SK-N-SH (cell line): Measurements from ENCODE around the gene MDK. TPM values are rescaled to one million over a fixed set of nuclear protein-coding genes. Genes with fewer than 3 reads are reported as not detected.

Experiments used
- CTCF ChIA-PET: fragments of 300-600, 350-600 bp; formaldehyde crosslinking; extraction: SDS; loops from one replicate; lab custom pipeline; 2021; lab: Yijun Ruan, JAX
- POLR2A ChIA-PET: fragments of 350-600 bp; sonication (Branson Sonifier 250); formaldehyde crosslinking; extraction: SDS; loops from one replicate; lab custom pipeline; 2020; ENCODE audit warnings: antibody characterized with exemption, inconsistent platforms; lab: Yijun Ruan, JAX
- DNase-seq: peaks from one replicate; pipeline ENCODE4 v3.0.0; 2012
- H2AFZ ChIP-seq: fragments of 200-600 bp; sonication (generic); 2 replicates; pipeline ENCODE4 v1.8.1; 2016; ENCODE audit warnings: antibody characterized with exemption, mild to moderate bottlenecking, low read depth
- H3F3A ChIP-seq: fragments of 200-600 bp; sonication (generic); replicated peaks from 2 replicates; pipeline ENCODE3; 2016; ENCODE audit warnings: antibody characterized with exemption, mild to moderate bottlenecking; ENCODE audit not compliant: insufficient read depth
- H3K27ac ChIP-seq, 2 experiments: fragments of 200-500 bp in 1 of 2; fragments of 200-600 bp in 1 of 2; sonication (Bioruptor generic) in 1 of 2; sonication (generic), shearing (Covaris generic) in 1 of 2; 2 replicates each; pipeline versions ENCODE4 v1.5.1 to v1.6.1; 2014 to 2016; ENCODE audit warnings: low read depth in 2 of 2, inconsistent platforms in 1 of 2, low read length in 1 of 2, mild to moderate bottlenecking in 1 of 2, mixed read lengths in 1 of 2
- H3K27me3 ChIP-seq: fragments of 200-600 bp; sonication (generic), shearing (Covaris generic); 2 replicates; pipeline ENCODE4 v1.6.1; 2016; ENCODE audit warnings: mixed run types; ENCODE audit not compliant: insufficient read depth
- H3K36me3 ChIP-seq, 2 experiments: fragments of 200-500 bp in 1 of 2; fragments of 200-600 bp in 1 of 2; sonication (Bioruptor generic) in 1 of 2; sonication (generic) in 1 of 2; replicated peaks in 1 of 2; 2 replicates each; pipeline versions ENCODE3 to v1.5.1; 2014 to 2016; ENCODE audit warnings: low read length in 1 of 2, mild to moderate bottlenecking in 1 of 2; ENCODE audit not compliant: insufficient read depth in 2 of 2, control insufficient read depth in 1 of 2
- H3K4me1 ChIP-seq, 2 experiments: fragments of 200-500 bp in 1 of 2; fragments of 200-600 bp in 1 of 2; sonication (Bioruptor generic) in 1 of 2; sonication (generic), shearing (Covaris generic) in 1 of 2; 2 replicates each; pipeline versions ENCODE4 v1.5.1 to v1.6.1; 2014 to 2016; ENCODE audit warnings: low read depth in 1 of 2, low read length in 1 of 2, mixed run types in 1 of 2; ENCODE audit not compliant: insufficient read depth in 2 of 2, control insufficient read depth in 1 of 2
- H3K4me2 ChIP-seq: fragments of 200-600 bp; sonication (generic), shearing (Covaris generic); 2 replicates; pipeline ENCODE4 v1.6.1; 2017; ENCODE audit warnings: mixed run types
- H3K4me3 ChIP-seq, 2 experiments: fragments of 200-500 bp in 1 of 2; fragments of 200-600 bp in 1 of 2; sonication (Bioruptor generic) in 1 of 2; sonication (generic), shearing (Covaris generic) in 1 of 2; 2 replicates each; pipeline versions ENCODE4 v1.5.1 to v1.8.1; 2014 to 2016; ENCODE audit warnings: low read depth in 2 of 2, inconsistent platforms in 1 of 2, low read length in 1 of 2, mild to moderate bottlenecking in 1 of 2, mixed read lengths in 1 of 2, moderate library complexity in 1 of 2
- H3K79me2 ChIP-seq: fragments of 200-600 bp; sonication (generic); 2 replicates; pipeline ENCODE4 v1.8.1; 2017; ENCODE audit warnings: mild to moderate bottlenecking; ENCODE audit not compliant: insufficient read depth
- H3K9ac ChIP-seq: fragments of 200-600 bp; sonication (generic); 2 replicates; pipeline ENCODE4 v1.6.1; 2017; ENCODE audit warnings: mixed run types
- H3K9me2 ChIP-seq: fragments of 200-600 bp; sonication (generic); 2 replicates; pipeline ENCODE4 v1.6.1; 2017; ENCODE audit warnings: mixed run types
- H3K9me3 ChIP-seq: fragments of 200-600 bp; sonication (generic); 2 replicates; pipeline ENCODE4 v1.6.1; 2017; ENCODE audit warnings: mixed run types, mild to moderate bottlenecking, moderate library complexity
- H4K20me1 ChIP-seq: fragments of 200-600 bp; sonication (generic); 2 replicates; pipeline ENCODE4 v1.6.1; 2017; ENCODE audit warnings: mild to moderate bottlenecking, mixed run types; ENCODE audit not compliant: insufficient read depth
- CHD2 ChIP-seq: fragments of 150-350 bp; IDR thresholded peaks from 2 replicates; pipeline ENCODE4 v1.6.1; 2018; ENCODE audit warnings: low read length; ENCODE audit not compliant: partially characterized antibody
- CTCF ChIP-seq: fragments of 200-600 bp; sonication (generic); IDR thresholded peaks from 2 replicates; pipeline ENCODE4 v1.6.1; 2017; ENCODE audit warnings: antibody characterized with exemption, mild to moderate bottlenecking, moderate library complexity
- ELF1 ChIP-seq: IDR thresholded peaks from 2 replicates; pipeline ENCODE4 v1.4.0; 2012
- EP300 ChIP-seq, 2 experiments: IDR thresholded peaks; 2 replicates each; pipeline versions ENCODE4 v1.4.0 to v1.6.1; 2012; ENCODE audit warnings: borderline replicate concordance in 1 of 2, low read depth in 1 of 2, low read length in 1 of 2
- FOSL2 ChIP-seq: IDR thresholded peaks from 2 replicates; pipeline ENCODE4 v1.4.0; 2012; ENCODE audit warnings: low read depth, mild to moderate bottlenecking, moderate library complexity, borderline replicate concordance
- FOXJ3 ChIP-seq: sonication (generic); formaldehyde crosslinking; IDR thresholded peaks from 2 replicates; pipeline ENCODE4 v1.5.1; 2020; ENCODE audit warnings: mild to moderate bottlenecking, missing genetic modification reagents
- FOXM1 ChIP-seq: IDR thresholded peaks from 2 replicates; pipeline ENCODE4 v1.4.0; 2012; ENCODE audit warnings: low read depth, mild to moderate bottlenecking
- MAX ChIP-seq: IDR thresholded peaks from 2 replicates; pipeline ENCODE4 v1.4.0; 2012; ENCODE audit warnings: low read depth
- MXI1 ChIP-seq: IDR thresholded peaks from 2 replicates; pipeline ENCODE4 v1.6.1; 2012; ENCODE audit warnings: mild to moderate bottlenecking, low read depth, low read length, improper control_type of control experiment
- NRF1 ChIP-seq: IDR thresholded peaks from 2 replicates; pipeline ENCODE4 v1.6.1; 2012; ENCODE audit warnings: low read depth, mild to moderate bottlenecking, low read length
- RAD21 ChIP-seq: IDR thresholded peaks from 2 replicates; pipeline ENCODE4 v1.6.1; 2012; ENCODE audit warnings: mild to moderate bottlenecking, low read length
- RCOR1 ChIP-seq: fragments of 150-350 bp; IDR thresholded peaks from 2 replicates; pipeline ENCODE4 v1.6.1; 2017; ENCODE audit warnings: antibody characterized with exemption, low read length
- REST ChIP-seq: IDR thresholded peaks from 2 replicates; pipeline ENCODE4 v1.6.1; 2012; ENCODE audit warnings: mild to moderate bottlenecking, low read depth, low read length, moderate library complexity
- RFX5 ChIP-seq: IDR thresholded peaks from 2 replicates; pipeline ENCODE4 v1.6.1; 2012; ENCODE audit warnings: mild to moderate bottlenecking, improper control_type of control experiment, low read length
- RXRA ChIP-seq: IDR thresholded peaks from 2 replicates; pipeline ENCODE4 v1.4.0; 2012; ENCODE audit warnings: low read depth, mild to moderate bottlenecking, borderline replicate concordance
- SMC3 ChIP-seq: IDR thresholded peaks from 2 replicates; pipeline ENCODE4 v1.6.1; 2012; ENCODE audit warnings: low read depth, low read length, improper control_type of control experiment
- TAF1 ChIP-seq: IDR thresholded peaks from 2 replicates; pipeline ENCODE4 v1.6.1; 2012; ENCODE audit warnings: low read depth, mild to moderate bottlenecking, low read length, moderate library complexity, borderline replicate concordance
- TCF12 ChIP-seq: IDR thresholded peaks from 2 replicates; pipeline ENCODE4 v1.4.0; 2012
- TEAD4 ChIP-seq: IDR thresholded peaks from 2 replicates; pipeline ENCODE4 v1.4.0; 2012; ENCODE audit warnings: mild to moderate bottlenecking, borderline replicate concordance; ENCODE audit not compliant: insufficient read depth
- USF1 ChIP-seq: IDR thresholded peaks from 2 replicates; pipeline ENCODE4 v1.4.0; 2012; ENCODE audit warnings: low read depth, borderline replicate concordance
- YY1 ChIP-seq: IDR thresholded peaks from 2 replicates; pipeline ENCODE4 v1.4.0; 2012; ENCODE audit warnings: low read depth, mild to moderate bottlenecking
- WGBS: methylation state at CpG from one replicate; pipeline ENCODE4 v1.1.6; 2017; ENCODE audit warnings: low lambda C conversion rate; 5-methylcytosine and 5-hydroxymethylcytosine counted together
- polyA plus RNA-seq, 3 experiments: library from polyadenylated mRNA; depleted of rRNA; stranded (reverse); fragments of >200 nt; gene quantifications; 2 replicates each; pipeline ENCODE4 v1.2.3, GENCODE V29; 2012

MDK gene
- polyA plus RNA-seq, 1 of the 3 experiments (the other 2 are of a cell fraction) = 2,395 TPM

- Histone ChIP-seq H3K27ac (peak overlapping the region; percentile 15 to 88; a peak in 1 of 4 replicates), H4K20me1 (no peaks in the 10 kb centered on the region), H3K4me3 (peak overlapping the region; percentile 71 to 88), H3K9me3 (no peaks in the 10 kb centered on the region), H3K9ac (peak overlapping the region; percentile 84), H2AFZ (no peak overlapping the region), H3K79me2 (no peaks in the 10 kb centered on the region; the same call in 1 of the 2 replicates), H3K36me3 (peaks cover 0 to 9% of the 10 kb centered on the region in 2 experiments), H3K4me1 (peaks cover 10 to 23% of the 10 kb centered on the region in 2 experiments; a peak in 2 of 4 replicates), H3K4me2 (peak overlapping the region; percentile 90), H3K9me2 (no peaks in the 10 kb centered on the region), H3F3A (peaks cover 3% of the 10 kb centered on the region), H3K27me3 (no peaks in the 10 kb centered on the region)
- DNase-seq = peak; percentile 83
- POLR2A ChIA-PET = interaction anchor here (0.6 to 1.1 kb wide), 2 partner anchors 22 to 262 kb away, joined by 3 read pairs; partner anchors contain the start of gene PHF21A
- TF ChIP-seq CHD2 (no peak), CTCF (peak; percentile 72), RAD21 (peak; percentile 47), ELF1 (no peak), RCOR1 (no peak), REST (no peak), FOXJ3 (CRISPR knock-in tag) (no peak), EP300 (IDR thresholded peaks at IDR 0.05; ENCODE audit: borderline replicate concordance in 1 of 2, low read depth in 1 of 2, low read length in 1 of 2) (no peak), RFX5 (no peak), TEAD4 (no peak), FOSL2 (no peak), YY1 (peak; percentile 75; the same call in 1 of the 2 replicates), SMC3 (peak; percentile 33), RXRA (no peak), MXI1 (peak; percentile 27; the same call in 1 of the 2 replicates), FOXM1 (no peak), USF1 (no peak), NRF1 (no peak), TCF12 (no peak), TAF1 (no peak), MAX (no peak)
- CTCF ChIA-PET = interaction anchor here (0.7 to 2.7 kb wide), 25 partner anchors 9 to 235 kb away, joined by 3 to 28 read pairs (median 4); partner anchors contain the start of genes ATG13, CHRM4 and DGKZ
- 33% methylated on average over 7 of the region's 18 CpGs for whole genome bisulfite sequencing
These were observed 1.4 kb downstream of the MDK start for GRCh38 chr11:46382646-46383403.
